ENCODE measurements around the gene SORBS2.

The SORBS2 gene

GRCh38 chr4:185552254-185552653, 259.7 kb downstream of the SORBS2 start:
- DNase-seq (ENCODE audit: low read depth) = no peak

GRCh38 chr4:185550933-185551332, 261.1 kb downstream of the SORBS2 start:
- no peak for DNase-seq (ENCODE audit: low read depth)

GRCh38 chr4:185549095-185549639, 262.8 kb downstream of the SORBS2 start:
- DNase-seq (ENCODE audit: low read depth) = no peak

GRCh38 chr4:185548587-185548986, 263.4 kb downstream of the SORBS2 start:
- DNase-seq (ENCODE audit: low read depth) = no peak

GRCh38 chr4:185546335-185546734, 265.7 kb downstream of the SORBS2 start:
- no peak for DNase-seq (ENCODE audit: low read depth)

- DNase-seq (ENCODE audit: low read depth) = no peak
These were observed 269.2 kb downstream of the SORBS2 start for GRCh38 chr4:185542626-185543315.

GRCh38 chr4:185541251-185541727, 270.7 kb downstream of the SORBS2 start:
- no peak for DNase-seq (ENCODE audit: low read depth)

GRCh38 chr4:185540487-185541120, 271.4 kb downstream of the SORBS2 start:
- no peak for DNase-seq (ENCODE audit: low read depth)

GRCh38 chr4:185540040-185540439, 272.0 kb downstream of the SORBS2 start:
- no peak for DNase-seq (ENCODE audit: low read depth)

- no peak for DNase-seq (ENCODE audit: low read depth)
These were observed 273.2 kb downstream of the SORBS2 start for GRCh38 chr4:185538806-185539205.

GRCh38 chr4:185536411-185536709, 275.6 kb downstream of the SORBS2 start:
- DNase-seq (ENCODE audit: low read depth) = no peak

- no peak for DNase-seq (ENCODE audit: low read depth)
These were observed 276.2 kb downstream of the SORBS2 start for GRCh38 chr4:185535612-185536410.

Measured in activated T-cell treated with anti-CD3 and anti-CD28 coated beads for 48 hours (primary cell).